ENCODE results near the gene MGAT4C. TPM values are rescaled to one million over a fixed set of nuclear protein-coding genes. Genes with fewer than 3 reads are reported as not detected.
A peak's percentile ranks its signal among the peaks of the same experiment; 100 is the strongest.

Gene MGAT4C
- total and polyA plus RNA-seq, 4 donors, result 6.9 to 28.8 (median 10.0) TPM

- H3K27ac ChIP-seq (ENCODE audit: low read depth, low read length), result no peak overlapping the region
- H3K4me3 ChIP-seq (ENCODE audit: low read depth, low read length), result no peak overlapping the region
- H3K9me3 ChIP-seq (ENCODE audit: control insufficient read depth, insufficient read depth, low read length), result no peaks in the 10 kb centered on the region
- no peaks in the 10 kb centered on the region for H3K4me1 ChIP-seq (ENCODE audit: control insufficient read depth, insufficient read depth, low read length)
- H3K27me3 ChIP-seq (ENCODE audit: control insufficient read depth, insufficient read depth, low read length), result no peaks in the 10 kb centered on the region
- no CpG with 5 or more reads among the region's 4 CpGs for WGBS (ENCODE audit: insufficient coverage)
- no peaks in the 10 kb centered on the region for H3K36me3 ChIP-seq (ENCODE audit: control insufficient read depth, insufficient read depth, low read length)
- no peak for DNase-seq (ENCODE audit: low read depth in 4 of 6, low spot score in 6 of 6)
Observed at GRCh38 chr12:85979641-85980040, 276.6 kb downstream of the MGAT4C start.

GRCh38 chr12:85975716-85976115 is 280.5 kb downstream of the MGAT4C start:
- Histone ChIP-seq H3K4me3 (ENCODE audit: low read depth, low read length) (no peak overlapping the region), H3K4me1 (ENCODE audit: control insufficient read depth, insufficient read depth, low read length) (no peaks in the 10 kb centered on the region), H3K36me3 (ENCODE audit: control insufficient read depth, insufficient read depth, low read length) (no peaks in the 10 kb centered on the region), H3K9me3 (ENCODE audit: control insufficient read depth, insufficient read depth, low read length) (no peaks in the 10 kb centered on the region), H3K27ac (ENCODE audit: low read depth, low read length) (no peak overlapping the region), H3K27me3 (ENCODE audit: control insufficient read depth, insufficient read depth, low read length) (no peaks in the 10 kb centered on the region)
- no CpG with 5 or more reads among the region's 1 CpG for WGBS (ENCODE audit: insufficient coverage)
- no peak for DNase-seq (ENCODE audit: low read depth in 4 of 6, low spot score in 6 of 6)

- H3K4me3 ChIP-seq (ENCODE audit: low read depth, low read length), result no peak overlapping the region
- H3K27me3 ChIP-seq (ENCODE audit: control insufficient read depth, insufficient read depth, low read length), result no peaks in the 10 kb centered on the region
- no peak for DNase-seq (ENCODE audit: low read depth in 4 of 6, low spot score in 6 of 6)
- H3K36me3 ChIP-seq (ENCODE audit: control insufficient read depth, insufficient read depth, low read length), result no peaks in the 10 kb centered on the region
- no peaks in the 10 kb centered on the region for H3K9me3 ChIP-seq (ENCODE audit: control insufficient read depth, insufficient read depth, low read length)
- H3K4me1 ChIP-seq (ENCODE audit: control insufficient read depth, insufficient read depth, low read length), result no peaks in the 10 kb centered on the region
- H3K27ac ChIP-seq (ENCODE audit: low read depth, low read length), result no peak overlapping the region
Observed at GRCh38 chr12:85971800-85972199, 284.4 kb downstream of the MGAT4C start.

- Histone ChIP-seq H3K36me3 (ENCODE audit: control insufficient read depth, insufficient read depth, low read length) (no peaks in the 10 kb centered on the region), H3K27ac (ENCODE audit: low read depth, low read length) (no peak overlapping the region), H3K9me3 (ENCODE audit: control insufficient read depth, insufficient read depth, low read length) (no peaks in the 10 kb centered on the region), H3K4me3 (ENCODE audit: low read depth, low read length) (no peak overlapping the region), H3K4me1 (ENCODE audit: control insufficient read depth, insufficient read depth, low read length) (no peaks in the 10 kb centered on the region), H3K27me3 (ENCODE audit: control insufficient read depth, insufficient read depth, low read length) (no peaks in the 10 kb centered on the region)
- WGBS (ENCODE audit: insufficient coverage), result 40% methylated on average over 1 of the region's 1 CpG
- no peak for DNase-seq (ENCODE audit: low read depth in 4 of 6, low spot score in 6 of 6)
Observed at GRCh38 chr12:85968606-85969005, 287.6 kb downstream of the MGAT4C start.

GRCh38 chr12:85963326-85963725 is 292.9 kb downstream of the MGAT4C start:
- no peak overlapping the region for H3K4me3 ChIP-seq (ENCODE audit: low read depth, low read length)
- H3K27me3 ChIP-seq (ENCODE audit: control insufficient read depth, insufficient read depth, low read length), result no peaks in the 10 kb centered on the region
- no peak for DNase-seq (ENCODE audit: low read depth in 4 of 6, low spot score in 6 of 6)
- H3K36me3 ChIP-seq (ENCODE audit: control insufficient read depth, insufficient read depth, low read length), result no peaks in the 10 kb centered on the region
- H3K4me1 ChIP-seq (ENCODE audit: control insufficient read depth, insufficient read depth, low read length), result no peaks in the 10 kb centered on the region
- H3K27ac ChIP-seq (ENCODE audit: low read depth, low read length), result no peak overlapping the region
- no peaks in the 10 kb centered on the region for H3K9me3 ChIP-seq (ENCODE audit: control insufficient read depth, insufficient read depth, low read length)

- no CpG with 5 or more reads among the region's 2 CpGs for WGBS (ENCODE audit: insufficient coverage)
- peak in 1 of 6 donors; percentile 24 for DNase-seq (ENCODE audit: low read depth in 4 of 6, low spot score in 6 of 6)
- Histone ChIP-seq H3K36me3 (ENCODE audit: control insufficient read depth, insufficient read depth, low read length) (no peaks in the 10 kb centered on the region), H3K27me3 (ENCODE audit: control insufficient read depth, insufficient read depth, low read length) (no peaks in the 10 kb centered on the region), H3K4me1 (ENCODE audit: control insufficient read depth, insufficient read depth, low read length) (no peaks in the 10 kb centered on the region), H3K27ac (ENCODE audit: low read depth, low read length) (no peak overlapping the region), H3K4me3 (ENCODE audit: low read depth, low read length) (no peak overlapping the region), H3K9me3 (ENCODE audit: control insufficient read depth, insufficient read depth, low read length) (no peaks in the 10 kb centered on the region)
Observed at GRCh38 chr12:85956081-85956480, 300.1 kb downstream of the MGAT4C start.

GRCh38 chr12:85955127-85955526 is 301.1 kb downstream of the MGAT4C start:
- Histone ChIP-seq H3K9me3 (ENCODE audit: control insufficient read depth, insufficient read depth, low read length) (no peaks in the 10 kb centered on the region), H3K27ac (ENCODE audit: low read depth, low read length) (no peak overlapping the region), H3K4me1 (ENCODE audit: control insufficient read depth, insufficient read depth, low read length) (no peaks in the 10 kb centered on the region), H3K4me3 (ENCODE audit: low read depth, low read length) (no peak overlapping the region), H3K36me3 (ENCODE audit: control insufficient read depth, insufficient read depth, low read length) (no peaks in the 10 kb centered on the region), H3K27me3 (ENCODE audit: control insufficient read depth, insufficient read depth, low read length) (no peaks in the 10 kb centered on the region)
- peak in 3 of 6 donors; percentile 1 to 74 (median 34) for DNase-seq (ENCODE audit: low read depth in 4 of 6, low spot score in 6 of 6)
- WGBS (ENCODE audit: insufficient coverage), result no CpG with 5 or more reads among the region's 1 CpG

GRCh38 chr12:85951823-85952222 is 304.4 kb downstream of the MGAT4C start:
- no CpG with 5 or more reads among the region's 1 CpG for WGBS (ENCODE audit: insufficient coverage)
- H3K27ac ChIP-seq (ENCODE audit: low read depth, low read length), result no peak overlapping the region
- peak in 2 of 6 donors; percentile 17 to 63 for DNase-seq (ENCODE audit: low read depth in 4 of 6, low spot score in 6 of 6)
- H3K27me3 ChIP-seq (ENCODE audit: control insufficient read depth, insufficient read depth, low read length), result no peaks in the 10 kb centered on the region
- no peak overlapping the region for H3K4me3 ChIP-seq (ENCODE audit: low read depth, low read length)
- H3K9me3 ChIP-seq (ENCODE audit: control insufficient read depth, insufficient read depth, low read length), result no peaks in the 10 kb centered on the region
- no peaks in the 10 kb centered on the region for H3K4me1 ChIP-seq (ENCODE audit: control insufficient read depth, insufficient read depth, low read length)
- no peaks in the 10 kb centered on the region for H3K36me3 ChIP-seq (ENCODE audit: control insufficient read depth, insufficient read depth, low read length)

GRCh38 chr12:85949253-85949652 is 306.9 kb downstream of the MGAT4C start:
- no CpG with 5 or more reads among the region's 1 CpG for WGBS (ENCODE audit: insufficient coverage)
- H3K36me3 ChIP-seq (ENCODE audit: control insufficient read depth, insufficient read depth, low read length), result no peaks in the 10 kb centered on the region
- no peaks in the 10 kb centered on the region for H3K27me3 ChIP-seq (ENCODE audit: control insufficient read depth, insufficient read depth, low read length)
- no peaks in the 10 kb centered on the region for H3K4me1 ChIP-seq (ENCODE audit: control insufficient read depth, insufficient read depth, low read length)
- no peak overlapping the region for H3K4me3 ChIP-seq (ENCODE audit: low read depth, low read length)
- H3K27ac ChIP-seq (ENCODE audit: low read depth, low read length), result no peak overlapping the region
- H3K9me3 ChIP-seq (ENCODE audit: control insufficient read depth, insufficient read depth, low read length), result no peaks in the 10 kb centered on the region
- no peak for DNase-seq (ENCODE audit: low read depth in 4 of 6, low spot score in 6 of 6)

GRCh38 chr12:85948340-85948739 is 307.9 kb downstream of the MGAT4C start:
- no peak for DNase-seq (ENCODE audit: low read depth in 4 of 6, low spot score in 6 of 6)
- no CpG with 5 or more reads among the region's 1 CpG for WGBS (ENCODE audit: insufficient coverage)
- Histone ChIP-seq H3K27me3 (ENCODE audit: control insufficient read depth, insufficient read depth, low read length) (no peaks in the 10 kb centered on the region), H3K4me1 (ENCODE audit: control insufficient read depth, insufficient read depth, low read length) (no peaks in the 10 kb centered on the region), H3K4me3 (ENCODE audit: low read depth, low read length) (no peak overlapping the region), H3K36me3 (ENCODE audit: control insufficient read depth, insufficient read depth, low read length) (no peaks in the 10 kb centered on the region), H3K9me3 (ENCODE audit: control insufficient read depth, insufficient read depth, low read length) (no peaks in the 10 kb centered on the region), H3K27ac (ENCODE audit: low read depth, low read length) (no peak overlapping the region)

Measured in spinal cord (tissue), 10 donors.